SU-DHL-6 (cell line): Measurements from ENCODE around the gene CRYGN.

Source experiments
- H2AFZ ChIP-seq: fragments of 200-600 bp; sonication (generic); 2 replicates; pipeline ENCODE4 v1.6.1; 2014; ENCODE audit warnings: low read depth, mild to moderate bottlenecking, moderate library complexity, mixed read lengths, antibody characterized with exemption, low read length; ENCODE audit not compliant: severe bottlenecking
- H3F3A ChIP-seq: fragments of 200-600 bp; shearing (Covaris generic); 2 replicates; pipeline ENCODE4 v1.6.0; 2016; ENCODE audit warnings: antibody characterized with exemption, mild to moderate bottlenecking; ENCODE audit not compliant: insufficient read depth
- H3K27ac ChIP-seq: fragments of 200-600 bp; sonication (generic); 2 replicates; pipeline ENCODE4 v1.5.1; 2016; ENCODE audit warnings: low read depth, mild to moderate bottlenecking, low read length, moderate library complexity, mixed read lengths
- H3K27me3 ChIP-seq: fragments of 200-600 bp; sonication (generic), shearing (Covaris generic); 2 replicates; pipeline ENCODE4 v1.6.0; 2014; ENCODE audit warnings: mild to moderate bottlenecking, low read length
- H3K36me3 ChIP-seq: fragments of 200-600 bp; sonication (generic); 2 replicates; pipeline ENCODE4 v1.6.1; 2014; ENCODE audit warnings: mild to moderate bottlenecking, low read length, mixed read lengths
- H3K4me2 ChIP-seq: fragments of 300-600, 200-600 bp; shearing (Covaris generic), sonication (generic); 2 replicates; pipeline ENCODE4 v1.6.0; 2014; ENCODE audit warnings: low read length, low read depth, mild to moderate bottlenecking; ENCODE audit not compliant: poor library complexity, severe bottlenecking
- H3K4me3 ChIP-seq: fragments of 200-600 bp; sonication (generic); 2 replicates; pipeline ENCODE4 v1.5.1; 2014; ENCODE audit warnings: antibody characterized with exemption, low read length, mild to moderate bottlenecking, mixed read lengths; ENCODE audit not compliant: insufficient read depth, poor library complexity, severe bottlenecking
- H3K79me2 ChIP-seq: fragments of 200-600 bp; sonication (generic); 2 replicates; pipeline ENCODE4 v1.6.1; 2014; ENCODE audit warnings: mild to moderate bottlenecking, low read length, moderate library complexity; ENCODE audit not compliant: insufficient read depth
- H3K9ac ChIP-seq: fragments of 200-600 bp; sonication (generic); 2 replicates; pipeline ENCODE4 v1.7.0; 2014; ENCODE audit warnings: mild to moderate bottlenecking, low read length
- H3K9me2 ChIP-seq: fragments of 200-600 bp; sonication (generic); replicated peaks from 2 replicates; pipeline ENCODE4 v1.6.1; 2014; ENCODE audit warnings: low read length; ENCODE audit not compliant: insufficient read depth
- H3K9me3 ChIP-seq: fragments of 200-600 bp; sonication (generic); 2 replicates; pipeline ENCODE4 v1.6.1; 2014; ENCODE audit warnings: low read length, mixed read lengths; ENCODE audit not compliant: insufficient read depth
- H4K20me1 ChIP-seq: fragments of 200-600 bp; sonication (generic); 2 replicates; pipeline ENCODE4 v1.6.1; 2014; ENCODE audit warnings: low read depth, mild to moderate bottlenecking, antibody characterized with exemption, low read length, moderate library complexity, mixed read lengths
- CTCF ChIP-seq: fragments of 200-600 bp; sonication (generic); IDR thresholded peaks from one replicate; pipeline ENCODE4 v1.5.1; 2017; ENCODE audit warnings: antibody characterized with exemption, mild to moderate bottlenecking, low read length, moderate library complexity; ENCODE audit not compliant: insufficient read depth, poor library complexity, severe bottlenecking
- EZH2phosphoT487 ChIP-seq: fragments of 200-600 bp; sonication (generic), shearing (Covaris generic); conservative IDR thresholded peaks from 2 replicates; pipeline ENCODE4 v1.6.1; 2018; ENCODE audit warnings: mild to moderate bottlenecking, antibody characterized with exemption, low read length, moderate library complexity, mixed read lengths

Gene CRYGN

GRCh38 chr7:151487228-151487627, 47.3 kb upstream of the CRYGN start:
- H3K27me3 ChIP-seq = no peaks in the 10 kb centered on the region
- H3K79me2 ChIP-seq = peaks cover 25% of the 10 kb centered on the region
- H3K4me2 ChIP-seq = no peak overlapping the region
- no peak overlapping the region for H3K27ac ChIP-seq
- H3K4me3 ChIP-seq = no peak overlapping the region
- H3K9me3 ChIP-seq = no peaks in the 10 kb centered on the region
- H3F3A ChIP-seq = no peaks in the 10 kb centered on the region
- H3K9ac ChIP-seq = no peak overlapping the region
- H3K9me2 ChIP-seq = no peaks in the 10 kb centered on the region
- H2AFZ ChIP-seq = no peak overlapping the region
- peaks cover 7% of the 10 kb centered on the region; the same call in 1 of the 2 replicates for H4K20me1 ChIP-seq
- H3K36me3 ChIP-seq = peaks cover 42% of the 10 kb centered on the region
- TF ChIP-seq CTCF = no peak
- no peak for TF ChIP-seq EZH2phosphoT487

- H4K20me1 ChIP-seq = peaks cover 8% of the 10 kb centered on the region; the same call in 1 of the 2 replicates
- no peak overlapping the region for H3K4me2 ChIP-seq
- H3K9me2 ChIP-seq = no peaks in the 10 kb centered on the region
Measured at GRCh38 chr7:151486074-151486473, 46.1 kb upstream of the CRYGN start.

GRCh38 chr7:151484971-151485707, 45.2 kb upstream of the CRYGN start:
- H3K4me2 ChIP-seq = no peak overlapping the region
- TF ChIP-seq CTCF = no peak
- no peak for TF ChIP-seq EZH2phosphoT487
- no peak overlapping the region for H2AFZ ChIP-seq
- no peaks in the 10 kb centered on the region for H3K27me3 ChIP-seq
- no peaks in the 10 kb centered on the region for H3F3A ChIP-seq
- peaks cover 5% of the 10 kb centered on the region; the same call in 1 of the 2 replicates for H4K20me1 ChIP-seq
- no peak overlapping the region for H3K9ac ChIP-seq
- H3K79me2 ChIP-seq = peaks cover 13% of the 10 kb centered on the region
- peaks cover 47% of the 10 kb centered on the region for H3K36me3 ChIP-seq
- no peak overlapping the region for H3K4me3 ChIP-seq
- H3K27ac ChIP-seq = no peak overlapping the region
- H3K9me2 ChIP-seq = no peaks in the 10 kb centered on the region
- no peaks in the 10 kb centered on the region for H3K9me3 ChIP-seq

More at GRCh38 chr7:151486074-151486473, 46.1 kb upstream of the CRYGN start:
- no peak overlapping the region for H3K9ac ChIP-seq
- TF ChIP-seq CTCF (no peak), EZH2phosphoT487 (no peak)
- no peak overlapping the region for H2AFZ ChIP-seq
- no peak overlapping the region for H3K27ac ChIP-seq
- H3K4me3 ChIP-seq = no peak overlapping the region
- H3K79me2 ChIP-seq = peaks cover 21% of the 10 kb centered on the region
- H3F3A ChIP-seq = no peaks in the 10 kb centered on the region
- no peaks in the 10 kb centered on the region for H3K27me3 ChIP-seq
- peaks cover 47% of the 10 kb centered on the region for H3K36me3 ChIP-seq
- no peaks in the 10 kb centered on the region for H3K9me3 ChIP-seq
